K562 (cell line): Measurements from ENCODE around the gene TESK2.

Experiments
- BRCA1 ChIP-seq, 2 experiments: fragments of 450-650 bp in 1 of 2; sonication (generic) in 1 of 2; formaldehyde crosslinking in 1 of 2; IDR thresholded peaks; 2 replicates each; pipeline versions ENCODE4 v1.5.0 to v1.6.1; 2017 to 2020; ENCODE audit warnings: mild to moderate bottlenecking in 1 of 2, missing genetic modification reagents in 1 of 2
- CHD2 ChIP-seq: IDR thresholded peaks from 2 replicates; pipeline ENCODE4 v1.6.1; 2011; ENCODE audit warnings: low read depth, low read length
- ZZZ3 ChIP-seq: fragments of 450-650 bp; IDR thresholded peaks from 2 replicates; pipeline ENCODE4 v1.6.1; 2016; ENCODE audit warnings: antibody characterized with exemption, mild to moderate bottlenecking, moderate library complexity
- TF ChIP-seq, protein P1 (sequence below): fragments of 250-450 bp; sonication (Bioruptor Pico); IDR thresholded peaks from 2 replicates; pipeline ENCODE4 v1.5.0; 2021; ENCODE audit warnings: mild to moderate bottlenecking, borderline replicate concordance
- TF ChIP-seq, protein P2 (sequence below): sonication (generic); formaldehyde crosslinking; IDR thresholded peaks from 2 replicates; pipeline ENCODE4 v1.8.0; 2022; ENCODE audit warnings: mild to moderate bottlenecking, missing genetic modification reagents, borderline replicate concordance
- TF ChIP-seq, protein P3 (sequence below): sonication (generic); formaldehyde crosslinking; IDR thresholded peaks from 2 replicates; pipeline ENCODE4 v1.8.1; 2023; ENCODE audit warnings: mild to moderate bottlenecking, missing genetic modification reagents, moderate library complexity
- TF ChIP-seq, protein P4 (sequence below): conservative IDR thresholded peaks from 2 replicates; pipeline ENCODE4 v1.6.1; 2011; ENCODE audit warnings: low read depth, mild to moderate bottlenecking, low read length; ENCODE audit not compliant: control insufficient read depth

DNA sequence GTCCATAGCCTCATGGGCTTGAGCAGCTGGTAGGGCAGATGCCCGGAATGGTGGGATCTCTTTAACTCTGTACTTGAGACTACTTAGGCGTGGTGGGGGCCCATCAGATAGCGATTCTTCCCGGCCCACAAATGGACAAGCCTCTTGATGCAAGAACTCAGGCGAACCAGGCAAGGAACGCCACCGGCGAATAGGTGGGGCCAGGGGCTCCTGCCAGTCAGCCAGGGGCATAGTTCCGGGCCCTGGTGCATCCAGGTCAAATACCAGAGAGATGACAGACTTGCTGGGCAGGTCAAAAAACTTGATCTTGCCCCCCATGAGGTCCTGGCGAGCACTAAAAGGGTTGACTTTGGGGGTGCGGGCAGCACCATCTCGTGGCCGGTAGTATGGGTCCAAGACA is 145.9 kb downstream of the TESK2 start:
- no peak for TF ChIP-seq ZZZ3
- TF ChIP-seq, protein P1, sequence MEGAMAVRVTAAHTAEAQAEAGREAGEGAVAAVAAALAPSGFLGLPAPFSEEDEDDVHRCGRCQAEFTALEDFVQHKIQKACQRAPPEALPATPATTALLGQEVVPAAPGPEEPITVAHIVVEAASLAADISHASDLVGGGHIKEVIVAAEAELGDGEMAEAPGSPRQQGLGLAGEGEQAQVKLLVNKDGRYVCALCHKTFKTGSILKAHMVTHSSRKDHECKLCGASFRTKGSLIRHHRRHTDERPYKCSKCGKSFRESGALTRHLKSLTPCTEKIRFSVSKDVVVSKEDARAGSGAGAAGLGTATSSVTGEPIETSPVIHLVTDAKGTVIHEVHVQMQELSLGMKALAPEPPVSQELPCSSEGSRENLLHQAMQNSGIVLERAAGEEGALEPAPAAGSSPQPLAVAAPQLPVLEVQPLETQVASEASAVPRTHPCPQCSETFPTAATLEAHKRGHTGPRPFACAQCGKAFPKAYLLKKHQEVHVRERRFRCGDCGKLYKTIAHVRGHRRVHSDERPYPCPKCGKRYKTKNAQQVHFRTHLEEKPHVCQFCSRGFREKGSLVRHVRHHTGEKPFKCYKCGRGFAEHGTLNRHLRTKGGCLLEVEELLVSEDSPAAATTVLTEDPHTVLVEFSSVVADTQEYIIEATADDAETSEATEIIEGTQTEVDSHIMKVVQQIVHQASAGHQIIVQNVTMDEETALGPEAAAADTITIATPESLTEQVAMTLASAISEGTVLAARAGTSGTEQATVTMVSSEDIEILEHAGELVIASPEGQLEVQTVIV (CRISPR knock-in tag): no peak
- no peak for TF ChIP-seq BRCA1 (IDR thresholded peaks at IDR 0.05)
- no peak for TF ChIP-seq BRCA1 (CRISPR knock-in tag; IDR thresholded peaks at IDR 0.05)
- TF ChIP-seq, protein P2, sequence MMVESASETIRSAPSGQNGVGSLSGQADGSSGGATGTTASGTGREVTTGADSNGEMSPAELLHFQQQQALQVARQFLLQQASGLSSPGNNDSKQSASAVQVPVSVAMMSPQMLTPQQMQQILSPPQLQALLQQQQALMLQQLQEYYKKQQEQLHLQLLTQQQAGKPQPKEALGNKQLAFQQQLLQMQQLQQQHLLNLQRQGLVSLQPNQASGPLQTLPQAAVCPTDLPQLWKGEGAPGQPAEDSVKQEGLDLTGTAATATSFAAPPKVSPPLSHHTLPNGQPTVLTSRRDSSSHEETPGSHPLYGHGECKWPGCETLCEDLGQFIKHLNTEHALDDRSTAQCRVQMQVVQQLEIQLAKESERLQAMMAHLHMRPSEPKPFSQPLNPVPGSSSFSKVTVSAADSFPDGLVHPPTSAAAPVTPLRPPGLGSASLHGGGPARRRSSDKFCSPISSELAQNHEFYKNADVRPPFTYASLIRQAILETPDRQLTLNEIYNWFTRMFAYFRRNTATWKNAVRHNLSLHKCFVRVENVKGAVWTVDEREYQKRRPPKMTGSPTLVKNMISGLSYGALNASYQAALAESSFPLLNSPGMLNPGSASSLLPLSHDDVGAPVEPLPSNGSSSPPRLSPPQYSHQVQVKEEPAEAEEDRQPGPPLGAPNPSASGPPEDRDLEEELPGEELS (CRISPR knock-in tag): no peak
- TF ChIP-seq, protein P3, sequence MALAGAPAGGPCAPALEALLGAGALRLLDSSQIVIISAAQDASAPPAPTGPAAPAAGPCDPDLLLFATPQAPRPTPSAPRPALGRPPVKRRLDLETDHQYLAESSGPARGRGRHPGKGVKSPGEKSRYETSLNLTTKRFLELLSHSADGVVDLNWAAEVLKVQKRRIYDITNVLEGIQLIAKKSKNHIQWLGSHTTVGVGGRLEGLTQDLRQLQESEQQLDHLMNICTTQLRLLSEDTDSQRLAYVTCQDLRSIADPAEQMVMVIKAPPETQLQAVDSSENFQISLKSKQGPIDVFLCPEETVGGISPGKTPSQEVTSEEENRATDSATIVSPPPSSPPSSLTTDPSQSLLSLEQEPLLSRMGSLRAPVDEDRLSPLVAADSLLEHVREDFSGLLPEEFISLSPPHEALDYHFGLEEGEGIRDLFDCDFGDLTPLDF (CRISPR knock-in tag): no peak
- TF ChIP-seq, protein P4, sequence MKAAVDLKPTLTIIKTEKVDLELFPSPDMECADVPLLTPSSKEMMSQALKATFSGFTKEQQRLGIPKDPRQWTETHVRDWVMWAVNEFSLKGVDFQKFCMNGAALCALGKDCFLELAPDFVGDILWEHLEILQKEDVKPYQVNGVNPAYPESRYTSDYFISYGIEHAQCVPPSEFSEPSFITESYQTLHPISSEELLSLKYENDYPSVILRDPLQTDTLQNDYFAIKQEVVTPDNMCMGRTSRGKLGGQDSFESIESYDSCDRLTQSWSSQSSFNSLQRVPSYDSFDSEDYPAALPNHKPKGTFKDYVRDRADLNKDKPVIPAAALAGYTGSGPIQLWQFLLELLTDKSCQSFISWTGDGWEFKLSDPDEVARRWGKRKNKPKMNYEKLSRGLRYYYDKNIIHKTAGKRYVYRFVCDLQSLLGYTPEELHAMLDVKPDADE: no peak
- TF ChIP-seq CHD2: no peak
